Stimulated activated CD8-positive, alpha-beta memory T cell treated with anti-CD3 and anti-CD28 coated beads, Interleukin-2, amount 100 ng/mL, for 48 hours (primary cell): Measurements from ENCODE around the gene TBX3.

Experiments
- DNase-seq, 2 donors: peaks; one replicate each; pipeline ENCODE4 v3.0.0-alpha.2; 2020; ENCODE audit warnings: low read depth in 2 of 2

Gene TBX3

DNA sequence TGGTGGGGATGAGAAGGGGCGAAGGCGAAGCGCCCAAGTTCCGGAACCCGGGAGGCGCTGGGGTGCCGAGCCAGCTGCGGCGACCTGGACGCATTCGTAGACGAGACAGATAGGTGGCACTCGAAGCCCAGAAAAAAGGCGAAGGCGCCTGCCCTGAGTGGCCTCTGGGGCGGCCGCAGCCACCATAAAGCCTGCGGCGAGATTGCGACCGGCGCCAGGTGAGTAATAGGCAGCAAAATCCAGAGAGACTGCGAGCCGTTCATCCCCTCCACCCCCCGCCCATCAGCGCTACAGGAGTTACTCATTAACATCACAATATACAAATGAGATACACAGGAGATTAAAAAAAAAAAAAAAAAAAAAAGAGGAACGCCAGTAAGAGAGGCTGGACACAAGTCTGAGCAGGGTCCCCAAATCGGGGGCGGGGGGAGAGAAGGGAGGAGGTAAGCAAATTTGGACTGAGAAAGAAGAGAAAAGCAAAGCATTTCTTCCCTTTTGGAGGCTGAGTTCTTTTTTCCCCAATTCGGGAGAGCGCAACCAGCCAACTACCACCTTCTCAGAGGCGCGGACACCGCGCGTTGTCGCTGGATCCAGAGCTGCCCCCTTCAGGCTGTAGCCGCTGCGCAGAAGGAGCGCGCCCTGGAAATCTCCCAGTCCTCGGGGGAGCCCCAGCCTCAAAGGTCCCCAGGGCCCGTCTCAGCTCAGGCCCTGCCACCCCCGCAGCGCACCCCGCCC is 15.7 kb downstream of the TBX3 start:
- DNase-seq, result no peak

GRCh38 chr12:114667669-114668150 is 16.3 kb downstream of the TBX3 start:
- DNase-seq, result no peak

- DNase-seq, result no peak
These were observed 17.0 kb downstream of the TBX3 start for GRCh38 chr12:114666746-114667668.

DNA sequence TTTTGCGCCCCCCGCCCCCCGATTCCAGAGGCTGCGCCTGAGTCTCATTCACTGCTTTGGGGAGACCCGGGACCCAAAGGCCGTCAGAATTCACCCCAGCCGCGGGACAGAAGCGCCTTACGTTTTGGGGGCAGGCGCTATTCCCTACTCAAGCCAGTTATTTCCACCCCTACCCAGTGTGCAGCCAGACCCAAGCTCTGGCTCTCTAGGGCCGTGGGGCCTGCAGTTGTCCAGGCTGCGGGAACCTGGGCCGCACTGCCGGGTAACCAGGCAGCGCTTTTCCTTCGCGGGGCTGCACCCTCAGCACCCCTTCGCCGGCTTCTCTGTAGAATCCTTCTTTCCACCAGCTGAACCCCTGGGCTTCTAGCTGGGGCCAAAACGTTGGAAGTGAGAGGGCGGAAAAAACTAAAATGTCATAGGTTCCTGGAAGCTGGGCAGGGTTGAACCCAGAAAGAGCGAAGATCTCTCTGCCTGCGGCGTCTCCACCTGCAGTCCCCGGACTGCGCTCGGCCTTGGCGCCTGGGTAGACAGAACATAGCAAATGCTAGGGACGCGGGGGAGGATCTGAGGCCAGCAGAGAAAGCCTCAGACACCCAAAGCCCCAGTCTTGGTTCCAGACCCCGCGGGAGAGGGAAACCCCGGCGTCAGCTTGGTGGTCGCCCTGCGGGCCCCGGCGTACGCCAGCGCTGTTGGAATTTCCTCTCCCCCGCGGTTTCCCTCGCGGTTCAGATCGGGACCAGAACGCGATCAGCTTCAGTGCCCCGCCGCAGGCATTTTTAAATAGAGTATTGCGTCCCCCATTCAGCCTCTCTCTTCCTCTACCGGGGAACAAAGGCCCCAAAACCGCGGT is 18.3 kb downstream of the TBX3 start:
- DNase-seq, result no peak

DNA sequence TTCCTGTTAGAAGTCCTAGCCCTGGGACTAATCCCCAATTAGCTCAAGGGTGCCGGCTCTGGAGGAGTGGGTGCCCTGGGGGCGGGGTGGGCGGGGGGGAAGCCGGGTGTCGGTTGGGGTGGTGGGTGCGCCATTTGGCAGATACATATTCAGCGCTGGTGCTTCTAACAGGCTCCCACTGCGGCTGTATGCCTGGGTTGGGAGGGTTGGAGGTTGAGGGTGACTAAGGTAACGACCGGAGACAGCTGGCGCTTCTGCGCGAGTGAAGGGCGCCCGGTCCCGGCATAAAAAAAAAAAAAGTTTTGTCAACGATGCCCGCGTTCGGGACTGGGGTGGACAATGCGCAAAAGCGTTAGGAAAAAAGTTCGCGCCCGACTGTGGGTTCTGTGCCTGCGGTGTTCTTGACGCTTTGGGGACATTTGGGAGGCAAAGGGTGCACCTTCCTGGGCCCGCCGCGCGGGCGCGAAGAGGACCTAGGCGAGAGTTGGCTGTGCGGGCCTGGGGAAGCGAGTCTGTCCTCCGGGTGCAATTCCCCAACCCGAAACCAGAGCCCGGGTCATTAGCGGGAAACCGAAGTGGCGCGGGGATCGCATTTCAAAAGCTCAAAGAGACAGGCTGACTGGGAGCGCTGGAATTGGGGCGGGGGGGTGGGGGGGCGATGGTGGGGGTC is 19.2 kb downstream of the TBX3 start:
- DNase-seq, result no peak

- peak; percentile 40 to 57 for DNase-seq
These were observed 21.3 kb downstream of the TBX3 start for GRCh38 chr12:114662512-114663177.

GRCh38 chr12:114661245-114661644 is 22.7 kb downstream of the TBX3 start:
- no peak for DNase-seq

GRCh38 chr12:114659084-114659483 is 24.9 kb downstream of the TBX3 start:
- no peak for DNase-seq

- no peak for DNase-seq
These were observed 26.0 kb downstream of the TBX3 start for GRCh38 chr12:114658002-114658441.

- no peak for DNase-seq
These were observed 26.4 kb downstream of the TBX3 start for GRCh38 chr12:114657597-114657920.

DNA sequence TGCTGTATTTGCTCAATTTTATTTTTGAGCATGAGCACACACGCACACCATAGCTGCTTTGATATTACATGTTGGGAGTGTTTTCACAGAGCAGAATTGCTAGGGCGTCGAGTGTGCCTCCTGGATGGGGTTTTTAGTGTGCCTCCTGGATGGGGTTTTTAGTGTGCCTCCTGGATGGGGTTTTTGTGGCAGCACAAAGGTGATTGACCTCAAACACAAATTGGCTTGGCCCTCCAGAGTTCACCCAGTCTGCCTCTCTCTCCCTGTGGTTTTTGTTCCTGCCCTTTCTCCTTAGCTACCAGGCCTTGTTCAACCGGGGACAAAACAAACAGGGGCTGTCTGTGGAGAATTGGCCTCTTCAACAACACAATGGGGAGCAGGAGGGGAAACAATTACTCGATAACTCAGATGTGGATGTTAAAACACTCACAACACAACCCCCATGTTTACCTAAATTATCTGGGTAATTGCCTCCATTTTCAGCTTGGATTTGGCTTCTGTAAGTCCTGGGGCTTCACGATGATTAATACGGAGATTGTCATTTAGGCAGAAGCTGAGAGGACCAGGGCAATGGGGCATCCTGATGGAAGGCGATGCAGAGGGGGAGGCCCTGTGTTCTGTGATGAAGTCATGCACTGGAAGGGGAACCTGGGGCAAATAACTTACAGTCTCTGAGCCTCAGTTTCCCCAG is 26.9 kb downstream of the TBX3 start:
- no peak for DNase-seq

DNA sequence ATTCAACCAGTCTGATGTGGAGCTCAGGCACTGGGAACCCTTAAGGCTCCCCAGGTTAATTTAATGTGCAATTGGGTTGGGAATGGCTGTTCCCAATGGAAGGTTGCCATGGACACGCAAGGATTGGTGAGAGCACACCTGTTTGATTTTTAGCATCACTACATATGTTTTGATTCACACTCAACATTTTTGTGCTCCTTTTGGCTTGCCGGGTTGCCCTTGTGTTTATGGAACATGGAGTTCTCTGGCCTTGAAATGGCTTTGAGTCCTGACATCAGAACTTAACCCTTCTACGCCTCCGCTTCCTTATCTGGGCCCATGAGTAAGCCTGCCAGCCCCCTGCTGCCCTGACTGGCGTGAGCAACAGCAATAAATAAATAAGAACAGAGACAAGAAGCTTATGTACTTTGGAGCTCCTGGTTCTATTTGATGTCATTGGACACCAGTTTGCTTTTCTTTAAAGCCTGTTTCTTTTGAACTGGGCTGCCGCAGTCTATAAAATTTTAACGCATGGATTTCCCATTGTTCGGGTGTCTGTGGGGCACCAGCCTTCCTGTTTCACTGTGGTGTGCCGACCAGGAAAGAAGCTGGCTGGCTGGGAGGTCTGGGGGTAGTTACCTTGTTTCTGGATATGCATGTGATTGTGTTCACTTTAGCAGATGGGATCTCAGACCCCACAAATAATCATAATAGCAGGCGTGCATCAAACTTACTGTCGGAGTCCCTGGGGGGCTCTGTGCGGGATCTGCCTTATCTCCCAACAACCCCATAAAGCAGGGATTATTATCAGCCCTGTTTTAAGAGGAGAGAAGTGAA is 27.8 kb downstream of the TBX3 start:
- DNase-seq, result no peak

GRCh38 chr12:114649585-114649984 is 34.4 kb downstream of the TBX3 start:
- DNase-seq, result no peak

DNA sequence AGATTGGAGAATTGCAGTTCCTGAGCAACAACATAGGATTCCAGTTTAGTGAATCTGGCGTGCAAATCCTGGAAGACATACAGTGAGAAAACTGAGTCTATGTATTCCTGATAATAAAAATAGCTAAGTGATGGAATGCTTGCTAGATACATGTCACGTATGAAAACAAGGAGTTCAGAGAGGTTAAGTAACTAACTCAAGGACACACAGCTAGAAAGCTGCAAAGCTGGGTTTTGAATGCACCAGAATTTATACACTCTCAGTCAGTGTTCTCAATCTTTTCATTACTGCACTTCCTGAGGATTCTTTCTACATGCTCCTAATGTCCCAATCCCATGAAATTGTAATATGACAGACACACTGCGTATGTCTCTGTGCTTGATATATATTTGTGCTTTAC is 35.3 kb downstream of the TBX3 start:
- no peak for DNase-seq

GRCh38 chr12:114638790-114639435 is 45.1 kb downstream of the TBX3 start:
- no peak for DNase-seq

- DNase-seq, result no peak
These were observed 47.1 kb downstream of the TBX3 start for GRCh38 chr12:114636723-114637480.

DNA sequence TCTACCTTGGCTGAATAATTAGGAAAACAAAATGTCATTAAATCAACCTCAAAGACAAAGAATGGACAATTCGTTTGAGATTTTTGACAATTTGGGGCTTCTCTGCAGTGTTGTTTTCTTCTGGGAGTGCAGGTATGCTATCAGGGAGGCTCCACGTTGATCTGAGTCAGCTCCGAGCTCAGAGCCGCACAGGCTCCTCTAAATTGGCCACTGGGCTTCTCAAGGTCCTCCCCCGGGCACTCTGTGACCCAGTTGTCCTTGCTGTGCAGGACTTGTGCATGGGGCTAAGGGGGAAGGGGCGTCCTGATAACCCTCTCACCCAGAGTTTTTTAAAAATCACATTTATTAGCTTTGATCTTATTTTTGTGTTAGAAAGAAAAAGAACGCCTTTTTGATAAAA is 52.7 kb downstream of the TBX3 start:
- DNase-seq, result no peak

- DNase-seq, result no peak
These were observed 55.8 kb downstream of the TBX3 start for GRCh38 chr12:114628199-114628598.
